HL-60/S4 treated with phorbol 12-myristate 13-acetate at 8.2 ng/mL for 4 days and 3 days (cell line): ENCODE data around the gene NEDD9.

Source experiments
- in situ Hi-C: fragments of 300-500 bp; cut with MboI; formaldehyde crosslinking; loops from 2 replicates; pipeline ENCODE4 v1.15.0; 2022; ENCODE audit warnings: low sequenced_read_pairs

Gene NEDD9

GRCh38 chr6:11183761-11184362 lies 48.6 kb downstream of the NEDD9 start:
- in situ Hi-C loops = no loop called here

GRCh38 chr6:11181478-11182136 lies 50.9 kb downstream of the NEDD9 start:
- in situ Hi-C loops = no loop called here

- in situ Hi-C loops = no loop called here
Observed at GRCh38 chr6:11179419-11180202, 52.9 kb downstream of the NEDD9 start.

- in situ Hi-C loops = no loop called here
Observed at GRCh38 chr6:11179088-11179418, 53.4 kb downstream of the NEDD9 start.

- in situ Hi-C loops = no loop called here
Observed at GRCh38 chr6:11177271-11177670, 55.2 kb downstream of the NEDD9 start.

- in situ Hi-C loops = no loop called here
Observed at GRCh38 chr6:11174242-11174611, 58.2 kb downstream of the NEDD9 start.

- in situ Hi-C loops = no loop called here
Observed at GRCh38 chr6:11172501-11173327, 59.8 kb downstream of the NEDD9 start.

GRCh38 chr6:11171952-11172351 lies 60.5 kb downstream of the NEDD9 start:
- in situ Hi-C loops = no loop called here

GRCh38 chr6:11168091-11168635 lies 64.3 kb downstream of the NEDD9 start:
- in situ Hi-C loops = no loop called here

- in situ Hi-C loops = no loop called here
Observed at GRCh38 chr6:11166948-11167347, 65.5 kb downstream of the NEDD9 start.

GRCh38 chr6:11164717-11165646 lies 67.5 kb downstream of the NEDD9 start:
- in situ Hi-C loops = no loop called here

GRCh38 chr6:11163932-11164331 lies 68.5 kb downstream of the NEDD9 start:
- in situ Hi-C loops = no loop called here

- in situ Hi-C loops = no loop called here
Observed at GRCh38 chr6:11162262-11162661, 70.2 kb downstream of the NEDD9 start.

- in situ Hi-C loops = no loop called here
Observed at GRCh38 chr6:11161031-11161956, 71.2 kb downstream of the NEDD9 start.

- in situ Hi-C loops = no loop called here
Observed at GRCh38 chr6:11160199-11160598, 72.3 kb downstream of the NEDD9 start.

GRCh38 chr6:11155589-11155988 lies 76.9 kb downstream of the NEDD9 start:
- in situ Hi-C loops = no loop called here

GRCh38 chr6:11153447-11153846 lies 79.0 kb downstream of the NEDD9 start:
- in situ Hi-C loops = no loop called here

- in situ Hi-C loops = no loop called here
Observed at GRCh38 chr6:11152581-11152980, 79.9 kb downstream of the NEDD9 start.

GRCh38 chr6:11151488-11151887 lies 81.0 kb downstream of the NEDD9 start:
- in situ Hi-C loops = no loop called here
